ENCODE results near the gene PUSL1. TPM values are rescaled to one million over a fixed set of nuclear protein-coding genes. Genes with fewer than 3 reads are reported as not detected.

Gene PUSL1
- total and polyA plus RNA-seq, 2 experiments from 2014 or later: 41.5 to 55.8 TPM

DNA sequence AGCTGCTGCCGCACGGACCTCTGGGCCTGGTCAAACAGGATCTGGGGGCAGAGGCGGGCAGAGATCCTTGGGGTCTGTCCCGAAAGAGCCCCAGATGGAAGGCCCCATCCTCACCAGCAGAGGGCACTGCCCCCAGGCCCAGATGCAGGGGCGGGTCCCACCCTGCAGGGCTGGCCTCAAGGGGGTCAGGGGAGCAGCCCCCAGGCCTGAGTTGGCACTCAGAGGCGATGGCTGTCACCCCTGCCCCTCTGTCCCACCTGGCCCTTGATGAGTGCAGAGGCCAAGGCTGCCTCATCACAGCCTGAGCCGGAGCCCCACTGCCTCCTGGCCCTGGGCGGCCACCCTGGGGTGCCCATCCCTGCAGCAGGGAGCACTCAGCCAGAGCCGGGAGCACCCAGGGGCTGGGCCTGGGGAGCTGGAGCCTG, 6.4 kb upstream of the PUSL1 start:
- Histone ChIP-seq H3K9me2 (ENCODE audit: insufficient read depth) (no peaks in the 10 kb centered on the region), H4K20me1 (replicated peaks; ENCODE audit: insufficient read depth) (no peaks in the 10 kb centered on the region), H3K4me1 (ENCODE audit: insufficient read depth) (peaks cover 7% of the 10 kb centered on the region; the same call in 1 of the 2 replicates), H3K27me3 (ENCODE audit: insufficient read depth) (no peaks in the 10 kb centered on the region), H3K36me3 (ENCODE audit: insufficient read depth) (no peaks in the 10 kb centered on the region), H2AFZ (no peak overlapping the region), H3K79me2 (replicated peaks; ENCODE audit: insufficient read depth) (peaks cover 5% of the 10 kb centered on the region; the same call in 1 of the 2 replicates), H3F3A (replicated peaks; ENCODE audit: low read depth) (no peaks in the 10 kb centered on the region), H3K4me3 (no peak overlapping the region), H3K4me2 (no peak overlapping the region), H3K27ac (ENCODE audit: low read depth) (no peak overlapping the region)
- Mint-ChIP-seq H3K4me1 (peaks cover 18% of the 10 kb centered on the region; the same call in 2 of the 3 replicates), H3K27me3 (ENCODE audit: insufficient read depth, low read depth, poor library complexity) (peaks cover 11% of the 10 kb centered on the region), H3K9me3 (no peaks in the 10 kb centered on the region), H3K4me3 (no peak overlapping the region), H3K36me3 (ENCODE audit: low read depth) (no peaks in the 10 kb centered on the region; the same call in 2 of the 3 replicates), H3K27ac (no peak overlapping the region)
- ATAC-seq (peak; percentile 17), DNase-seq (ENCODE audit: low spot score) (peak; percentile 63)
- TF ChIP-seq, protein P1, sequence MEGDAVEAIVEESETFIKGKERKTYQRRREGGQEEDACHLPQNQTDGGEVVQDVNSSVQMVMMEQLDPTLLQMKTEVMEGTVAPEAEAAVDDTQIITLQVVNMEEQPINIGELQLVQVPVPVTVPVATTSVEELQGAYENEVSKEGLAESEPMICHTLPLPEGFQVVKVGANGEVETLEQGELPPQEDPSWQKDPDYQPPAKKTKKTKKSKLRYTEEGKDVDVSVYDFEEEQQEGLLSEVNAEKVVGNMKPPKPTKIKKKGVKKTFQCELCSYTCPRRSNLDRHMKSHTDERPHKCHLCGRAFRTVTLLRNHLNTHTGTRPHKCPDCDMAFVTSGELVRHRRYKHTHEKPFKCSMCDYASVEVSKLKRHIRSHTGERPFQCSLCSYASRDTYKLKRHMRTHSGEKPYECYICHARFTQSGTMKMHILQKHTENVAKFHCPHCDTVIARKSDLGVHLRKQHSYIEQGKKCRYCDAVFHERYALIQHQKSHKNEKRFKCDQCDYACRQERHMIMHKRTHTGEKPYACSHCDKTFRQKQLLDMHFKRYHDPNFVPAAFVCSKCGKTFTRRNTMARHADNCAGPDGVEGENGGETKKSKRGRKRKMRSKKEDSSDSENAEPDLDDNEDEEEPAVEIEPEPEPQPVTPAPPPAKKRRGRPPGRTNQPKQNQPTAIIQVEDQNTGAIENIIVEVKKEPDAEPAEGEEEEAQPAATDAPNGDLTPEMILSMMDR (conservative IDR thresholded peaks at IDR 0.05; ENCODE audit: low read depth in 2 of 2): peak; percentile 64 to 76
- TF ChIP-seq POLR2AphosphoS5 (IDR thresholded peaks at IDR 0.05; ENCODE audit: low read depth): no peak
- TF ChIP-seq CREB1 (CRISPR knock-in tag; IDR thresholded peaks at IDR 0.05; ENCODE audit: low read depth): no peak

DNA sequence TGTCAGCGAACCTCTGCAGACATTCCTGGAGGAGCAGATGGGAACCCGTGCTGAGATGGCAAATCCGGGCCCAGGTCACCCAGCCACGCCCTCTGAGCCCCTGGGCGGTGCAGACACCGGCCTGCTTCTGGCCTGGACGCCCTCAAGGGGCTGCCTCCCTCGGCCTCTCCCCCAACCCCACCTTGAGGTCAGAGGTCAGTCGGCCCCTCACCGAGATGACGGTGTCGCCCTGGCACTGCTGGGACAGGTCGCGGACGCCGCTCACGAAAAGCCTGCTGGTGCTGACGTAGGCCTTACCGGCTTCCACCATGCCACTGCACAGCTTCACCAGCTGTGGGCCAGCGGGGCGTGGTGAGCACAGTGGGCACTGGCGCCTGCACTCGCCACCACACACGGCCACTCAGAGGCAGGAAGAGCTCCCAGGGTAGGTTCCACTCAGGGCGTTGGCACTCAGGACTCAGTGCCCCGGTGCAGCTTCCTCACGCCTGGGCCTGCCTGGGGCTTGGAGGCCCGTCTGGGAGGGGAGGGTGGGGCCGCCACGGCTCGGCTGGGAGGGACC, 5.4 kb upstream of the PUSL1 start:
- DNase-seq (ENCODE audit: low spot score) (no peak), ATAC-seq (no peak)
- TF ChIP-seq ZNF331 (CRISPR knock-in tag; IDR thresholded peaks at IDR 0.05; ENCODE audit: low read depth) (no peak), POLR2AphosphoS5 (IDR thresholded peaks at IDR 0.05; ENCODE audit: low read depth) (no peak), EZH2phosphoT487 (IDR thresholded peaks at IDR 0.05; ENCODE audit: unreplicated experiment) (no peak), STAT1 (IDR thresholded peaks at IDR 0.05; ENCODE audit: unreplicated experiment) (no peak), CREB1 (CRISPR knock-in tag; IDR thresholded peaks at IDR 0.05; ENCODE audit: low read depth) (no peak)
- TF ChIP-seq, protein P2, sequence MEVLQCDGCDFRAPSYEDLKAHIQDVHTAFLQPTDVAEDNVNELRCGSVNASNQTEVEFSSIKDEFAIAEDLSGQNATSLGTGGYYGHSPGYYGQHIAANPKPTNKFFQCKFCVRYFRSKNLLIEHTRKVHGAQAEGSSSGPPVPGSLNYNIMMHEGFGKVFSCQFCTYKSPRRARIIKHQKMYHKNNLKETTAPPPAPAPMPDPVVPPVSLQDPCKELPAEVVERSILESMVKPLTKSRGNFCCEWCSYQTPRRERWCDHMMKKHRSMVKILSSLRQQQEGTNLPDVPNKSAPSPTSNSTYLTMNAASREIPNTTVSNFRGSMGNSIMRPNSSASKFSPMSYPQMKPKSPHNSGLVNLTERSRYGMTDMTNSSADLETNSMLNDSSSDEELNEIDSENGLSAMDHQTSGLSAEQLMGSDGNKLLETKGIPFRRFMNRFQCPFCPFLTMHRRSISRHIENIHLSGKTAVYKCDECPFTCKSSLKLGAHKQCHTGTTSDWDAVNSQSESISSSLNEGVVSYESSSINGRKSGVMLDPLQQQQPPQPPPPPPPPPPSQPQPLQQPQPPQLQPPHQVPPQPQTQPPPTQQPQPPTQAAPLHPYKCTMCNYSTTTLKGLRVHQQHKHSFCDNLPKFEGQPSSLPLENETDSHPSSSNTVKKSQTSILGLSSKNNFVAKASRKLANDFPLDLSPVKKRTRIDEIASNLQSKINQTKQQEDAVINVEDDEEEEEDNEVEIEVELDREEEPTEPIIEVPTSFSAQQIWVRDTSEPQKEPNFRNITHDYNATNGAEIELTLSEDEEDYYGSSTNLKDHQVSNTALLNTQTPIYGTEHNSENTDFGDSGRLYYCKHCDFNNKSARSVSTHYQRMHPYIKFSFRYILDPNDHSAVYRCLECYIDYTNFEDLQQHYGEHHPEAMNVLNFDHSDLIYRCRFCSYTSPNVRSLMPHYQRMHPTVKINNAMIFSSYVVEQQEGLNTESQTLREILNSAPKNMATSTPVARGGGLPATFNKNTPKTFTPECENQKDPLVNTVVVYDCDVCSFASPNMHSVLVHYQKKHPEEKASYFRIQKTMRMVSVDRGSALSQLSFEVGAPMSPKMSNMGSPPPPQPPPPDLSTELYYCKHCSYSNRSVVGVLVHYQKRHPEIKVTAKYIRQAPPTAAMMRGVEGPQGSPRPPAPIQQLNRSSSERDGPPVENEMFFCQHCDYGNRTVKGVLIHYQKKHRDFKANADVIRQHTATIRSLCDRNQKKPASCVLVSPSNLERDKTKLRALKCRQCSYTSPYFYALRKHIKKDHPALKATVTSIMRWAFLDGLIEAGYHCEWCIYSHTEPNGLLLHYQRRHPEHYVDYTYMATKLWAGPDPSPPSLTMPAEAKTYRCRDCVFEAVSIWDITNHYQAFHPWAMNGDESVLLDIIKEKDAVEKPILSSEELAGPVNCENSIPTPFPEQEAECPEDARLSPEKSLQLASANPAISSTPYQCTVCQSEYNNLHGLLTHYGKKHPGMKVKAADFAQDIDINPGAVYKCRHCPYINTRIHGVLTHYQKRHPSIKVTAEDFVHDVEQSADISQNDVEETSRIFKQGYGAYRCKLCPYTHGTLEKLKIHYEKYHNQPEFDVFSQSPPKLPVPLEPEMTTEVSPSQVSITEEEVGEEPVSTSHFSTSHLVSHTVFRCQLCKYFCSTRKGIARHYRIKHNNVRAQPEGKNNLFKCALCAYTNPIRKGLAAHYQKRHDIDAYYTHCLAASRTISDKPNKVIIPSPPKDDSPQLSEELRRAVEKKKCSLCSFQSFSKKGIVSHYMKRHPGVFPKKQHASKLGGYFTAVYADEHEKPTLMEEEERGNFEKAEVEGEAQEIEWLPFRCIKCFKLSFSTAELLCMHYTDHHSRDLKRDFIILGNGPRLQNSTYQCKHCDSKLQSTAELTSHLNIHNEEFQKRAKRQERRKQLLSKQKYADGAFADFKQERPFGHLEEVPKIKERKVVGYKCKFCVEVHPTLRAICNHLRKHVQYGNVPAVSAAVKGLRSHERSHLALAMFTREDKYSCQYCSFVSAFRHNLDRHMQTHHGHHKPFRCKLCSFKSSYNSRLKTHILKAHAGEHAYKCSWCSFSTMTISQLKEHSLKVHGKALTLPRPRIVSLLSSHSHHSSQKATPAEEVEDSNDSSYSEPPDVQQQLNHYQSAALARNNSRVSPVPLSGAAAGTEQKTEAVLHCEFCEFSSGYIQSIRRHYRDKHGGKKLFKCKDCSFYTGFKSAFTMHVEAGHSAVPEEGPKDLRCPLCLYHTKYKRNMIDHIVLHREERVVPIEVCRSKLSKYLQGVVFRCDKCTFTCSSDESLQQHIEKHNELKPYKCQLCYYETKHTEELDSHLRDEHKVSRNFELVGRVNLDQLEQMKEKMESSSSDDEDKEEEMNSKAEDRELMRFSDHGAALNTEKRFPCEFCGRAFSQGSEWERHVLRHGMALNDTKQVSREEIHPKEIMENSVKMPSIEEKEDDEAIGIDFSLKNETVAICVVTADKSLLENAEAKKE (CRISPR knock-in tag; IDR thresholded peaks at IDR 0.05): no peak
- TF ChIP-seq, protein P3, sequence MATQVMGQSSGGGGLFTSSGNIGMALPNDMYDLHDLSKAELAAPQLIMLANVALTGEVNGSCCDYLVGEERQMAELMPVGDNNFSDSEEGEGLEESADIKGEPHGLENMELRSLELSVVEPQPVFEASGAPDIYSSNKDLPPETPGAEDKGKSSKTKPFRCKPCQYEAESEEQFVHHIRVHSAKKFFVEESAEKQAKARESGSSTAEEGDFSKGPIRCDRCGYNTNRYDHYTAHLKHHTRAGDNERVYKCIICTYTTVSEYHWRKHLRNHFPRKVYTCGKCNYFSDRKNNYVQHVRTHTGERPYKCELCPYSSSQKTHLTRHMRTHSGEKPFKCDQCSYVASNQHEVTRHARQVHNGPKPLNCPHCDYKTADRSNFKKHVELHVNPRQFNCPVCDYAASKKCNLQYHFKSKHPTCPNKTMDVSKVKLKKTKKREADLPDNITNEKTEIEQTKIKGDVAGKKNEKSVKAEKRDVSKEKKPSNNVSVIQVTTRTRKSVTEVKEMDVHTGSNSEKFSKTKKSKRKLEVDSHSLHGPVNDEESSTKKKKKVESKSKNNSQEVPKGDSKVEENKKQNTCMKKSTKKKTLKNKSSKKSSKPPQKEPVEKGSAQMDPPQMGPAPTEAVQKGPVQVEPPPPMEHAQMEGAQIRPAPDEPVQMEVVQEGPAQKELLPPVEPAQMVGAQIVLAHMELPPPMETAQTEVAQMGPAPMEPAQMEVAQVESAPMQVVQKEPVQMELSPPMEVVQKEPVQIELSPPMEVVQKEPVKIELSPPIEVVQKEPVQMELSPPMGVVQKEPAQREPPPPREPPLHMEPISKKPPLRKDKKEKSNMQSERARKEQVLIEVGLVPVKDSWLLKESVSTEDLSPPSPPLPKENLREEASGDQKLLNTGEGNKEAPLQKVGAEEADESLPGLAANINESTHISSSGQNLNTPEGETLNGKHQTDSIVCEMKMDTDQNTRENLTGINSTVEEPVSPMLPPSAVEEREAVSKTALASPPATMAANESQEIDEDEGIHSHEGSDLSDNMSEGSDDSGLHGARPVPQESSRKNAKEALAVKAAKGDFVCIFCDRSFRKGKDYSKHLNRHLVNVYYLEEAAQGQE (IDR thresholded peaks at IDR 0.05; ENCODE audit: unreplicated experiment): no peak
- Histone ChIP-seq H3F3A (replicated peaks; ENCODE audit: low read depth) (no peaks in the 10 kb centered on the region), H3K79me2 (replicated peaks; ENCODE audit: insufficient read depth) (peaks cover 5% of the 10 kb centered on the region; the same call in 1 of the 2 replicates), H3K27ac (ENCODE audit: low read depth) (no peak overlapping the region), H3K4me3 (no peak overlapping the region), H3K27me3 (ENCODE audit: insufficient read depth) (no peaks in the 10 kb centered on the region), H3K9me2 (ENCODE audit: insufficient read depth) (no peaks in the 10 kb centered on the region), H3K4me2 (no peak overlapping the region), H2AFZ (no peak overlapping the region), H3K4me1 (ENCODE audit: insufficient read depth) (peaks cover 7% of the 10 kb centered on the region; the same call in 1 of the 2 replicates), H3K36me3 (ENCODE audit: insufficient read depth) (no peaks in the 10 kb centered on the region), H4K20me1 (replicated peaks; ENCODE audit: insufficient read depth) (no peaks in the 10 kb centered on the region)
- peaks cover 14% of the 10 kb centered on the region for H3K27me3 Mint-ChIP-seq (ENCODE audit: insufficient read depth, low read depth, poor library complexity)
- no peaks in the 10 kb centered on the region for H3K9me3 Mint-ChIP-seq
- no peaks in the 10 kb centered on the region; the same call in 2 of the 3 replicates for H3K36me3 Mint-ChIP-seq (ENCODE audit: low read depth)
- H3K4me1 Mint-ChIP-seq: peaks cover 20% of the 10 kb centered on the region; the same call in 2 of the 3 replicates
- H3K4me3 Mint-ChIP-seq: no peak overlapping the region
- H3K27ac Mint-ChIP-seq: no peak overlapping the region

Data from GM23338 (cell line).